SK-N-SH (cell line): ENCODE results near the gene MAMDC2.

ENCODE experiments used
- CHD2 ChIP-seq: fragments of 150-350 bp; IDR thresholded peaks from 2 replicates; pipeline ENCODE4 v1.6.1; 2018; ENCODE audit warnings: low read length; ENCODE audit not compliant: partially characterized antibody
- CTCF ChIP-seq: fragments of 200-600 bp; sonication (generic); IDR thresholded peaks from 2 replicates; pipeline ENCODE4 v1.6.1; 2017; ENCODE audit warnings: antibody characterized with exemption, mild to moderate bottlenecking, moderate library complexity
- EP300 ChIP-seq, 2 experiments: IDR thresholded peaks; 2 replicates each; pipeline versions ENCODE4 v1.4.0 to v1.6.1; 2012; ENCODE audit warnings: borderline replicate concordance in 1 of 2, low read depth in 1 of 2, low read length in 1 of 2
- JUND ChIP-seq: IDR thresholded peaks from 2 replicates; pipeline ENCODE4 v1.4.0; 2012
- SIN3A ChIP-seq: IDR thresholded peaks from 2 replicates; pipeline ENCODE4 v1.6.1; 2012; ENCODE audit warnings: low read depth, mild to moderate bottlenecking, low read length, moderate library complexity, borderline replicate concordance
- ZBTB33 ChIP-seq: IDR thresholded peaks from 2 replicates; pipeline ENCODE4 v1.4.0; 2012; ENCODE audit warnings: low read depth, borderline replicate concordance

- TF ChIP-seq CTCF (no peak), ZBTB33 (no peak), EP300 (IDR thresholded peaks at IDR 0.05; ENCODE audit: borderline replicate concordance in 1 of 2, low read depth in 1 of 2, low read length in 1 of 2) (no peak), SIN3A (no peak), JUND (no peak), CHD2 (no peak)
Measured at GRCh38 chr9:70229026-70229425, 185.4 kb downstream of the MAMDC2 start.
